ENCODE results near the gene MALAT1.

- TF ChIP-seq, protein P1, sequence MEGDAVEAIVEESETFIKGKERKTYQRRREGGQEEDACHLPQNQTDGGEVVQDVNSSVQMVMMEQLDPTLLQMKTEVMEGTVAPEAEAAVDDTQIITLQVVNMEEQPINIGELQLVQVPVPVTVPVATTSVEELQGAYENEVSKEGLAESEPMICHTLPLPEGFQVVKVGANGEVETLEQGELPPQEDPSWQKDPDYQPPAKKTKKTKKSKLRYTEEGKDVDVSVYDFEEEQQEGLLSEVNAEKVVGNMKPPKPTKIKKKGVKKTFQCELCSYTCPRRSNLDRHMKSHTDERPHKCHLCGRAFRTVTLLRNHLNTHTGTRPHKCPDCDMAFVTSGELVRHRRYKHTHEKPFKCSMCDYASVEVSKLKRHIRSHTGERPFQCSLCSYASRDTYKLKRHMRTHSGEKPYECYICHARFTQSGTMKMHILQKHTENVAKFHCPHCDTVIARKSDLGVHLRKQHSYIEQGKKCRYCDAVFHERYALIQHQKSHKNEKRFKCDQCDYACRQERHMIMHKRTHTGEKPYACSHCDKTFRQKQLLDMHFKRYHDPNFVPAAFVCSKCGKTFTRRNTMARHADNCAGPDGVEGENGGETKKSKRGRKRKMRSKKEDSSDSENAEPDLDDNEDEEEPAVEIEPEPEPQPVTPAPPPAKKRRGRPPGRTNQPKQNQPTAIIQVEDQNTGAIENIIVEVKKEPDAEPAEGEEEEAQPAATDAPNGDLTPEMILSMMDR (IDR thresholded peaks at IDR 0.05): no peak
- TF ChIP-seq POLR2A (IDR thresholded peaks at IDR 0.05): no peak
Measured at GRCh38 chr11:65492387-65492636, 6.5 kb upstream of the MALAT1 start.

All from esophagus squamous epithelium (tissue), 4 donors.